Stimulated activated CD8-positive, alpha-beta memory T cell treated with anti-CD3 and anti-CD28 coated beads, Interleukin-7, amount 100 ng/mL, for 48 hours (primary cell): ENCODE measurements around the gene COLGALT1.

ENCODE experiments used
- DNase-seq, 2 donors: peaks; one replicate each; pipeline ENCODE4 v3.0.0-alpha.2; 2020; ENCODE audit warnings: low read depth in 1 of 2; ENCODE audit errors: extremely low read depth in 1 of 2

COLGALT1 gene

GRCh38 chr19:17617807-17618192 lies 62.4 kb downstream of the COLGALT1 start:
- no peak for DNase-seq

- no peak for DNase-seq
Observed at GRCh38 chr19:17618281-17618903, 62.9 kb downstream of the COLGALT1 start.

- no peak for DNase-seq
Observed at GRCh38 chr19:17618936-17619335, 63.5 kb downstream of the COLGALT1 start.

GRCh38 chr19:17620696-17621095 lies 65.2 kb downstream of the COLGALT1 start:
- no peak for DNase-seq

GRCh38 chr19:17623224-17623935 lies 67.9 kb downstream of the COLGALT1 start:
- no peak for DNase-seq

GRCh38 chr19:17624314-17624991 lies 69.0 kb downstream of the COLGALT1 start:
- DNase-seq, result no peak

- DNase-seq, result no peak
Observed at GRCh38 chr19:17625043-17625442, 69.6 kb downstream of the COLGALT1 start.

- DNase-seq, result no peak
Observed at GRCh38 chr19:17625980-17626379, 70.5 kb downstream of the COLGALT1 start.

GRCh38 chr19:17626456-17627015 lies 71.1 kb downstream of the COLGALT1 start:
- DNase-seq, result no peak

GRCh38 chr19:17627161-17627560 lies 71.7 kb downstream of the COLGALT1 start:
- DNase-seq, result no peak

GRCh38 chr19:17627921-17628320 lies 72.5 kb downstream of the COLGALT1 start:
- no peak for DNase-seq

GRCh38 chr19:17629760-17630159 lies 74.3 kb downstream of the COLGALT1 start:
- DNase-seq, result no peak

- no peak for DNase-seq
Observed at GRCh38 chr19:17632577-17632976, 77.1 kb downstream of the COLGALT1 start.
